Measurements from ENCODE around the gene PCNT.

PCNT gene

DNA sequence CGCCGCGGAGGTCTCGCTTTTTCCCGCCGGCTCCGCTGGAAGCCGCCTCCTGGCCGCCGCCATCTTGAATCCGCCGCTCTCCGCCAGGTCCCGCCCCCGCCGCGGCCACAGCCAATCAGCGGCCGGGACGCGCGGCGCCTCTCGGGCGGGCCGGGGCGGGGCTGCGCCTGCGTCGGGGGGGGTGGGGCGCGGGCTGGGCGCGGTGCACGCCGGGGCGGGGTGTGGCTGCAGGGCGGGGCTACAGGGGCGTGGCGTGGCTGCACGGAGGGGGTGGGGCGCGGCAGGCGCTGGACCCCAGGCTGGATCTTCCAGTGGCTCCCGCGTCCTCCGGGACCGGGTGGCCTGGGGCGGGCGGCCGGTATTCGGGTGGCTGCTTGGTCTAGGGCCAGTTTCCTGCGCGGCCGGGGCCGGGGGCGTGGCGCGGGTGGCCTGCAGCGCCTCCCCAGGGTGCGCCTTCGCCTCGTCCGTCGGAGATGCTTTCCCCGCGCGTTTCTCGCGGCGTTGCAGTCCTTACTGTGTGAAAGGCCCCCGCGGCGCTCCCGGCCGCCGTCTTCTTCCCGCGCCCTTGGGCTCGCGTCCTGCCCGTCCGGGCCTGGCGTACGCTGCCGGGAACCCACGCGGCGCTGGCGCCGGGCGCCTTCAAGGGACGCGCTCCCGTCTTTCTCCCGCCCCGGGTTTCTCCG, 575 bp downstream of the PCNT start:
- Histone ChIP-seq H3K4me2 (ENCODE audit: low read depth, low read length, poor library complexity, severe bottlenecking) (peak overlapping the region; percentile 77), H3K9ac (ENCODE audit: low read length) (peak overlapping the region; percentile 96), H3K9me2 (replicated peaks; ENCODE audit: insufficient read depth, low read length) (no peaks in the 10 kb centered on the region), H3K9me3 (ENCODE audit: insufficient read depth, low read length) (no peaks in the 10 kb centered on the region), H3K36me3 (ENCODE audit: low read length) (peaks cover 10% of the 10 kb centered on the region), H3K27ac (ENCODE audit: low read depth, low read length) (peak overlapping the region; percentile 96), H3K27me3 (ENCODE audit: low read length) (no peaks in the 10 kb centered on the region), H2AFZ (ENCODE audit: low read depth, low read length, severe bottlenecking) (peak overlapping the region; percentile 72), H4K20me1 (ENCODE audit: low read depth, low read length) (peaks cover 12% of the 10 kb centered on the region; the same call in 1 of the 2 replicates), H3K79me2 (ENCODE audit: insufficient read depth, low read length) (peaks cover 86% of the 10 kb centered on the region), H3K4me3 (ENCODE audit: insufficient read depth, low read length, poor library complexity, severe bottlenecking) (peak overlapping the region; percentile 95), H3F3A (ENCODE audit: insufficient read depth) (peaks cover 25% of the 10 kb centered on the region)
- TF ChIP-seq, protein P1, sequence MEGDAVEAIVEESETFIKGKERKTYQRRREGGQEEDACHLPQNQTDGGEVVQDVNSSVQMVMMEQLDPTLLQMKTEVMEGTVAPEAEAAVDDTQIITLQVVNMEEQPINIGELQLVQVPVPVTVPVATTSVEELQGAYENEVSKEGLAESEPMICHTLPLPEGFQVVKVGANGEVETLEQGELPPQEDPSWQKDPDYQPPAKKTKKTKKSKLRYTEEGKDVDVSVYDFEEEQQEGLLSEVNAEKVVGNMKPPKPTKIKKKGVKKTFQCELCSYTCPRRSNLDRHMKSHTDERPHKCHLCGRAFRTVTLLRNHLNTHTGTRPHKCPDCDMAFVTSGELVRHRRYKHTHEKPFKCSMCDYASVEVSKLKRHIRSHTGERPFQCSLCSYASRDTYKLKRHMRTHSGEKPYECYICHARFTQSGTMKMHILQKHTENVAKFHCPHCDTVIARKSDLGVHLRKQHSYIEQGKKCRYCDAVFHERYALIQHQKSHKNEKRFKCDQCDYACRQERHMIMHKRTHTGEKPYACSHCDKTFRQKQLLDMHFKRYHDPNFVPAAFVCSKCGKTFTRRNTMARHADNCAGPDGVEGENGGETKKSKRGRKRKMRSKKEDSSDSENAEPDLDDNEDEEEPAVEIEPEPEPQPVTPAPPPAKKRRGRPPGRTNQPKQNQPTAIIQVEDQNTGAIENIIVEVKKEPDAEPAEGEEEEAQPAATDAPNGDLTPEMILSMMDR (IDR thresholded peaks at IDR 0.05; ENCODE audit: insufficient read depth, low read length, poor library complexity, severe bottlenecking) = no peak

DNA sequence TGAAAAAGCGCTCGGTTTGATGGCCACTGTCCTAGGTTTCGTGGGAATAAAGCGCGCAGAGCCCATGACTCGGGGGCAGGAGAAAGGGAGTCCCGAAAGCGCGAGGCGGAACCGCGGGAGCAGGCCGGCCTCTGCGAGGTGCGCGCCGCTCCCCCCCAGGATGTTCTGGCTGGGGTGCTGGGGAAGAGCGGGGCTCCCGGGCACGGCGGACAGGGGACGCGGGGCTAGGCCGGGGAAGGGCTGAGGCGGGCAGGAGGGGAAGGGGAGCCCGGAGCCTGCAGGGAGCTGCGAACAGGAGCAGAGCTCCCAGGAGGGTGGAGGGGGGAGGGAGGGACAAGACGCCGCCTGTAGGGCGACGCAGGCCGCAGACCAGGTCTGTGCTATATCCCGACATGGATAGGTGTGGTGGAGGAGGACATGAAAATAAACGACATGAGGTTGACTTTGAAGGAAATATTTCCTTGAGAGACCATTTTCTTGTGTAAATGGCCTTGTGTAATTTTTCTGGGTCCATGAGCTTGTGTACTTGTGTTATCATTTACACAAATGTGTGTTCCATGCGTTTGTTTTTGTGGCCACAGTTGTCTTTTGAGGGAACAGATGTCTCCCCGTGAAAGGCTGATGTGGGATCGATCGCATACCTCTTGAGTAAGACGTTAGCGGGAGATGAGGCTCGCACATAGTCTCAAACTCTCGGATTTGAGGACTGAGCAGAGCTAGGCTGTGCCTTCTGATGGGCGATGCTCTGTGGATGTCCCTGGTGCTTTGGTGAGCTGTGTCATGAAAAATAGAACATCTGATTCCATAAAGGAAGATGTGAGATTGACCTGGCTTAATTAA, 1.3 kb downstream of the PCNT start:
- H3K27ac ChIP-seq (ENCODE audit: low read depth, low read length) = peak overlapping the region; percentile 57

DNA sequence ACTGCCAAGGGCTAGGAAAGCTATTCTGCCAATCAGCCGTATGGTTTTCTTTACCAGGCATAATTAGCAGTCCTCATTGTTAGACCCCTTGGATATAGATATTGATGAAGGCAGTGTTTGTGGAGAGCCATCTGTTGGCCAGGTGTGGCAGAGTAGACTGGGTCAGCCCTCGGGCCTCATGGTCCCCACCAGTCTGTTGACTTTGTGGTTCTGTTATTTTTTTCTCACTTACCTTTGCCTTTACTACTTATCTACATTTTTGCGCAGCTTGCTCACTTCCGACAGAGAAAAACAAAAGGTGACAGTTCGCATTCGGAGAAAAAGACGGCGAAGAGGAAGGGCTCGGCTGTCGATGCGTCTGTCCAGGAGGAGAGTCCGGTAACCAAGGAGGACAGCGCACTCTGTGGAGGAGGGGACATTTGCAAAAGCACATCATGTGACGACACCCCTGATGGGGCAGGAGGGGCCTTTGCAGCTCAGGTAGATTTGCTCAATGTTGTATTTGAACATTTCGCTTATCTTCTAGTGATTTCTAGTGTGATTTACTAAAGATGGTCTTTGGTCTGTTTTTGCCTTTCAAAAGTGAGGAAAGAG, 2.3 kb downstream of the PCNT start:
- Histone ChIP-seq H3F3A (ENCODE audit: insufficient read depth) (peaks cover 19% of the 10 kb centered on the region), H3K36me3 (ENCODE audit: low read length) (peaks cover 20% of the 10 kb centered on the region), H3K9me2 (replicated peaks; ENCODE audit: insufficient read depth, low read length) (no peaks in the 10 kb centered on the region), H3K9ac (ENCODE audit: low read length) (peak overlapping the region; percentile 96; the same call in 1 of the 2 replicates), H3K9me3 (ENCODE audit: insufficient read depth, low read length) (no peaks in the 10 kb centered on the region), H3K27me3 (ENCODE audit: low read length) (no peaks in the 10 kb centered on the region), H3K79me2 (ENCODE audit: insufficient read depth, low read length) (peaks cover 88% of the 10 kb centered on the region), H2AFZ (ENCODE audit: low read depth, low read length, severe bottlenecking) (no peak overlapping the region), H3K27ac (ENCODE audit: low read depth, low read length) (peak overlapping the region; percentile 10; the same call in 1 of the 2 replicates), H4K20me1 (ENCODE audit: low read depth, low read length) (peaks cover 16% of the 10 kb centered on the region; the same call in 1 of the 2 replicates), H3K4me3 (ENCODE audit: insufficient read depth, low read length, poor library complexity, severe bottlenecking) (no peak overlapping the region), H3K4me2 (ENCODE audit: low read depth, low read length, poor library complexity, severe bottlenecking) (peak overlapping the region; percentile 77)
- TF ChIP-seq, protein P1 (IDR thresholded peaks at IDR 0.05; ENCODE audit: insufficient read depth, low read length, poor library complexity, severe bottlenecking) = no peak
- no peak for TF ChIP-seq EZH2phosphoT487 (conservative IDR thresholded peaks at IDR 0.05; ENCODE audit: low read length)

More for the DNA sequence above, 1.3 kb downstream of the PCNT start:
- peak overlapping the region; percentile 86 for H3K4me3 ChIP-seq (ENCODE audit: insufficient read depth, low read length, poor library complexity, severe bottlenecking)
- H3K9me3 ChIP-seq (ENCODE audit: insufficient read depth, low read length) = no peaks in the 10 kb centered on the region
- H2AFZ ChIP-seq (ENCODE audit: low read depth, low read length, severe bottlenecking) = peak overlapping the region; percentile 72
- no peaks in the 10 kb centered on the region for H3K27me3 ChIP-seq (ENCODE audit: low read length)
- peaks cover 12% of the 10 kb centered on the region; the same call in 1 of the 2 replicates for H4K20me1 ChIP-seq (ENCODE audit: low read depth, low read length)
- H3K4me2 ChIP-seq (ENCODE audit: low read depth, low read length, poor library complexity, severe bottlenecking) = peak overlapping the region; percentile 77
- H3K9me2 ChIP-seq (replicated peaks; ENCODE audit: insufficient read depth, low read length) = no peaks in the 10 kb centered on the region
- H3K36me3 ChIP-seq (ENCODE audit: low read length) = peaks cover 15% of the 10 kb centered on the region
- peaks cover 25% of the 10 kb centered on the region for H3F3A ChIP-seq (ENCODE audit: insufficient read depth)
- H3K9ac ChIP-seq (ENCODE audit: low read length) = peak overlapping the region; percentile 96
- TF ChIP-seq, protein P1 (IDR thresholded peaks at IDR 0.05; ENCODE audit: insufficient read depth, low read length, poor library complexity, severe bottlenecking) = no peak
- no peak for TF ChIP-seq EZH2phosphoT487 (conservative IDR thresholded peaks at IDR 0.05; ENCODE audit: low read length)
- peaks cover 88% of the 10 kb centered on the region for H3K79me2 ChIP-seq (ENCODE audit: insufficient read depth, low read length)

All from SU-DHL-6 (cell line).